Tibial nerve (tissue), 3 donors: ENCODE measurements around the gene LEP.

Source experiments
- POLR2A ChIP-seq, 2 donors: fragments of 450-650 bp; IDR thresholded peaks; one replicate each; pipeline ENCODE4 v1.6.1; 2017; ENCODE audit warnings: antibody characterized with exemption in 2 of 2, mild to moderate bottlenecking in 2 of 2, moderate library complexity in 2 of 2
- TF ChIP-seq, protein P1 (sequence below), 5 experiments: fragments of 200-600 bp in 3 of 5; fragments of 450-650 bp in 2 of 5; sonication (generic) in 3 of 5; IDR thresholded peaks; one replicate each; pipeline ENCODE4 v1.5.1; 2016 to 2019; ENCODE audit warnings: antibody characterized with exemption in 5 of 5, mild to moderate bottlenecking in 3 of 5, moderate library complexity in 2 of 5

DNA sequence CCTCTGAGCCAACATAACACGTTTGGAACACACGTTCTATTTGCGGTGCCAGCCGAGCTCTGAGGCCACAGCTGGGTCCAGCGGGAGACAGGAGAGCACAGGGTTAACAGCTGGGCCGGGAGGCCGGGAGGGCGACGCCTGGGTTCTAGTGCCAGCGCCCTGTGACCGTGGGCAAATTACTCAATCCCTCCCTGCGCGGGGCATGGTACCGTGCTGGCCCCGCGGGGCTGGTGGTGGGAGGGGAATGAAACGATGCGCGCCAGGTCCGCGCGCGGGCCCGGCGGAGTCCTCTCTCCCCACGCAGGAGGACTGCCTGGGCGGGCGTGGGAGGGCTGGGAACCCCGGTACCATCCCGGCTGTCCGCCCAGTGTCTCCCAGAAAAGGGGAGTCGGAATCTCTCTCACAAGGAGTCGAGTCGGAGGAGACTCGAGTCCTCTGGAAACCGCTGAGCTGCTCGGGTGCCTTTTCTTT is 30.4 kb downstream of the LEP start:
- TF ChIP-seq, protein P1, sequence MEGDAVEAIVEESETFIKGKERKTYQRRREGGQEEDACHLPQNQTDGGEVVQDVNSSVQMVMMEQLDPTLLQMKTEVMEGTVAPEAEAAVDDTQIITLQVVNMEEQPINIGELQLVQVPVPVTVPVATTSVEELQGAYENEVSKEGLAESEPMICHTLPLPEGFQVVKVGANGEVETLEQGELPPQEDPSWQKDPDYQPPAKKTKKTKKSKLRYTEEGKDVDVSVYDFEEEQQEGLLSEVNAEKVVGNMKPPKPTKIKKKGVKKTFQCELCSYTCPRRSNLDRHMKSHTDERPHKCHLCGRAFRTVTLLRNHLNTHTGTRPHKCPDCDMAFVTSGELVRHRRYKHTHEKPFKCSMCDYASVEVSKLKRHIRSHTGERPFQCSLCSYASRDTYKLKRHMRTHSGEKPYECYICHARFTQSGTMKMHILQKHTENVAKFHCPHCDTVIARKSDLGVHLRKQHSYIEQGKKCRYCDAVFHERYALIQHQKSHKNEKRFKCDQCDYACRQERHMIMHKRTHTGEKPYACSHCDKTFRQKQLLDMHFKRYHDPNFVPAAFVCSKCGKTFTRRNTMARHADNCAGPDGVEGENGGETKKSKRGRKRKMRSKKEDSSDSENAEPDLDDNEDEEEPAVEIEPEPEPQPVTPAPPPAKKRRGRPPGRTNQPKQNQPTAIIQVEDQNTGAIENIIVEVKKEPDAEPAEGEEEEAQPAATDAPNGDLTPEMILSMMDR (IDR thresholded peaks at IDR 0.05), result no peak
- no peak for TF ChIP-seq POLR2A (IDR thresholded peaks at IDR 0.05)
